ENCODE data around the gene SLC25A19. TPM values are rescaled to one million over a fixed set of nuclear protein-coding genes. Genes with fewer than 3 reads are reported as not detected.

The SLC25A19 gene
- total and polyA plus RNA-seq, 10 of the 15 experiments (the other 5 are each of a cell fraction or from before 2014, with no cell fraction given): 32.9 to 91.6 (median 53.7) TPM

DNA sequence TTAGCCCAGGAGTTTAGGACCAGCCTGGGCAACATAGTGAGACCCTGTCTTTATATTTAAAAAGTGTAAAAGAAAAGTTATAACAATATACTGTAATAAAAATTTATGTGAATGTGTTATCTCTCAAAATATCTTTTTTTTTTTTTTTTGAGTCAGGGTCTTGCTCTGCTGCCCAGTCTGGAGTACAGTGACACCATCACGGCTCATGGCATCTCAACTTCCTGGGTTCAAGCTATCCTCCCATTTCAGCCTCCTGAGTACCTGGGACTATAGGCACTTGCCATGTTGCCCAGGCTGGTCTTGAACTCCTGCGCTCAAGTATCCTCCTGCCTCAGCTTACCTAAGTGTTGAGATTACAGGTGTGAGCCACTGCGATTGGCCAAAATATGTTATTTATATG, 45.5 kb upstream of the SLC25A19 start:
- Histone ChIP-seq H3K9me3 (replicated peaks; ENCODE audit: control insufficient read depth, insufficient read depth, low read length) (no peaks in the 10 kb centered on the region), H3K27ac (ENCODE audit: control insufficient read depth, insufficient read depth) (no peak overlapping the region), H3K27me3 (replicated peaks in 1 of 2; ENCODE audit: control insufficient read depth in 2 of 2, insufficient read depth in 2 of 2, low read length in 1 of 2) (no peaks in the 10 kb centered on the region), H2AFZ (ENCODE audit: control insufficient read depth, low read depth, low read length) (no peak overlapping the region), H4K20me1 (ENCODE audit: control insufficient read depth, insufficient read depth) (peaks cover 5% of the 10 kb centered on the region; the same call in 1 of the 2 replicates), H3K4me1 (ENCODE audit: control insufficient read depth, insufficient read depth, low read length) (peaks cover 20% of the 10 kb centered on the region), H3K4me3 (no peak overlapping the region), H3K4me2 (ENCODE audit: control insufficient read depth, insufficient read depth) (no peak overlapping the region), H3K36me3 (ENCODE audit: control insufficient read depth in 2 of 2, insufficient read depth in 2 of 2, low read length in 1 of 2) (peaks cover 11 to 19% of the 10 kb centered on the region in 2 experiments; a peak in 3 of 4 replicates), H3K79me2 (ENCODE audit: control insufficient read depth, insufficient read depth, low read length) (peaks cover 87% of the 10 kb centered on the region), H3K9ac (ENCODE audit: control insufficient read depth, insufficient read depth, low read length) (no peak overlapping the region)
- in situ Hi-C loops (cut with MboI): no loop called here
- DNase-seq (ENCODE audit: low read depth, low spot score): no peak
- WGBS (ENCODE audit: insufficient coverage, insufficient replicate concordance, low lambda C conversion rate, missing lambda C conversion rate): 97% methylated on average over 3 of the region's 3 CpGs
- ATAC-seq: no peak
- CTCF ChIA-PET: interaction anchor here (15.4 kb wide), 1 partner anchor 13 kb away, joined by 182 read pairs; no protein-coding TSS in a partner anchor
- intact Hi-C loops (cut with micrococcal nuclease; ENCODE audit: unreplicated experiment): no loop called here
- FAIRE-seq: no peak
- POLR2A ChIA-PET: interaction anchor here (0.6 to 1.0 kb wide), 2 partner anchors 12 to 20 kb away, joined by 3 read pairs; no protein-coding TSS in a partner anchor
- RAD21 ChIA-PET (ENCODE audit: unreplicated experiment): interaction anchor here (0.7 to 1.0 kb wide), 2 partner anchors 15 to 67 kb away, joined by 3 read pairs; no protein-coding TSS in a partner anchor
- BruUV-seq (replicated peaks): no TSS peak
- TF ChIP-seq POLR2AphosphoS2 (IDR thresholded peaks at IDR 0.05; ENCODE audit: low read depth, low read length) (no peak), BCL11A (IDR thresholded peaks at IDR 0.05; ENCODE audit: low read depth, low read length) (no peak), GATAD2B (conservative IDR thresholded peaks at IDR 0.05; ENCODE audit: low read depth) (no peak), HDAC6 (IDR thresholded peaks at IDR 0.05; ENCODE audit: unreplicated experiment) (no peak)
- SMC1A ChIA-PET (ENCODE audit: uncharacterized antibody, unreplicated experiment): interaction anchor here (1.0 to 4.5 kb wide), 4 partner anchors 10 to 60 kb away, joined by 3 to 36 read pairs (median 26); no protein-coding TSS in a partner anchor

DNA sequence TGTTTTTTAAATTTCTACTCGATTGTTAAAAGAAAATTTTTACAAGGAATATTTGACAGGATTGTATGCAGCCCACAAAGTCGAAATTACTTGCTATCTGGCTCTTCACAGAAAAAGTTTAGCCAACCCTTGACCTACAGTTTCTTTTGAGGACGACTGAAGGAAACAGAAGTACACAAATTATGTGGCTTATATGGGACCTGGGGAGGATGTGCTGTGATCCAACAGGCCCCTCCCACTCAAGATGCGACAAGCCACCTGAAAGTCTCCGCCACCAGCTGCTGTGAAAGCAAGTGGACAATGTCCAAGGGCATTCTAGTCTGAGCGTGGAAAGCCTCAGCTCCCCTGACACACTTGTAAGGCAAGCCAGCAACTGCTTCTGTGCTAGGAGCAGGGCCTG, 42.4 kb upstream of the SLC25A19 start:
- no peak overlapping the region for H3K27ac ChIP-seq (ENCODE audit: control insufficient read depth, insufficient read depth)
- intact Hi-C loops (cut with micrococcal nuclease; ENCODE audit: unreplicated experiment): no loop called here
- peaks cover 5% of the 10 kb centered on the region; the same call in 1 of the 2 replicates for H4K20me1 ChIP-seq (ENCODE audit: control insufficient read depth, insufficient read depth)
- BruUV-seq (replicated peaks): no TSS peak
- no peak for DNase-seq (ENCODE audit: low read depth, low spot score)
- no peak for ATAC-seq
- peaks cover 7% of the 10 kb centered on the region for H3K4me1 ChIP-seq (ENCODE audit: control insufficient read depth, insufficient read depth, low read length)
- ChIA-PET RAD21 (ENCODE audit: unreplicated experiment) (no interaction called here), POLR2A (no interaction called here), CTCF (interaction anchor here (0.8 to 2.8 kb wide), 2 partner anchors 9 to 70 kb away, joined by 4 to 11 read pairs; no protein-coding TSS in a partner anchor), SMC1A (ENCODE audit: uncharacterized antibody, unreplicated experiment) (interaction anchor here (0.8 to 5.2 kb wide), 3 partner anchors 13 to 42 kb away, joined by 3 to 24 read pairs (median 4); partner anchors contain the start of gene SLC25A19)
- WGBS (ENCODE audit: insufficient coverage, insufficient replicate concordance, low lambda C conversion rate, missing lambda C conversion rate): 22% methylated on average over 6 of the region's 6 CpGs
- TF ChIP-seq SREBF2 (IDR thresholded peaks at IDR 0.05; ENCODE audit: low read length) (no peak), ETV6 (conservative IDR thresholded peaks at IDR 0.05 in 1 of 2, IDR thresholded peaks at IDR 0.05 in 1 of 2; ENCODE audit: borderline replicate concordance in 1 of 2, low read depth in 1 of 2) (no peak), ZNF274 (IDR thresholded peaks at IDR 0.05; ENCODE audit: insufficient read depth, insufficient read length) (no peak)
- no peak overlapping the region for H3K9ac ChIP-seq (ENCODE audit: control insufficient read depth, insufficient read depth, low read length)
- in situ Hi-C loops (cut with MboI): no loop called here
- no peak overlapping the region for H3K4me2 ChIP-seq (ENCODE audit: control insufficient read depth, insufficient read depth)
- FAIRE-seq: no peak
- H3K27me3 ChIP-seq (replicated peaks in 1 of 2; ENCODE audit: control insufficient read depth in 2 of 2, insufficient read depth in 2 of 2, low read length in 1 of 2): no peaks in the 10 kb centered on the region
- no peak overlapping the region for H3K4me3 ChIP-seq
- peaks cover 77% of the 10 kb centered on the region for H3K79me2 ChIP-seq (ENCODE audit: control insufficient read depth, insufficient read depth, low read length)
- H3K36me3 ChIP-seq (ENCODE audit: control insufficient read depth in 2 of 2, insufficient read depth in 2 of 2, low read length in 1 of 2): peaks cover 12 to 22% of the 10 kb centered on the region in 2 experiments; a peak in 3 of 4 replicates
- H2AFZ ChIP-seq (ENCODE audit: control insufficient read depth, low read depth, low read length): no peak overlapping the region
- H3K9me3 ChIP-seq (replicated peaks; ENCODE audit: control insufficient read depth, insufficient read depth, low read length): no peaks in the 10 kb centered on the region

All from GM12878 (cell line).